ENCODE results near the gene PRRC2B.

Gene PRRC2B

GRCh38 chr9:131495785-131496184 is 101.9 kb downstream of the PRRC2B start:
- Histone ChIP-seq H3K4me1 (ENCODE audit: control insufficient read depth in 1 of 2, insufficient read depth in 2 of 2, low read length in 2 of 2) (no peaks in the 10 kb centered on the region), H3K4me3 (ENCODE audit: low read depth in 1 of 2, low read length in 2 of 2) (no peak overlapping the region), H3K36me3 (ENCODE audit: control insufficient read depth in 1 of 2, insufficient read depth in 2 of 2, low read length in 2 of 2) (peaks cover 72 to 96% of the 10 kb centered on the region in 2 donors), H3K9me3 (ENCODE audit: control insufficient read depth in 1 of 2, low read length in 2 of 2) (no peaks in the 10 kb centered on the region), H3K27me3 (ENCODE audit: low read depth, low read length) (no peaks in the 10 kb centered on the region), H3K27ac (ENCODE audit: low read length) (no peak overlapping the region)

GRCh38 chr9:131496844-131497405 is 103.0 kb downstream of the PRRC2B start:
- Histone ChIP-seq H3K27ac (ENCODE audit: low read length) (no peak overlapping the region), H3K4me1 (ENCODE audit: control insufficient read depth in 1 of 2, insufficient read depth in 2 of 2, low read length in 2 of 2) (peaks cover 0 to 9% of the 10 kb centered on the region in 2 donors), H3K4me3 (ENCODE audit: low read depth in 1 of 2, low read length in 2 of 2) (no peak overlapping the region), H3K27me3 (ENCODE audit: low read depth, low read length) (no peaks in the 10 kb centered on the region), H3K9me3 (ENCODE audit: control insufficient read depth in 1 of 2, low read length in 2 of 2) (no peaks in the 10 kb centered on the region), H3K36me3 (ENCODE audit: control insufficient read depth in 1 of 2, insufficient read depth in 2 of 2, low read length in 2 of 2) (peaks cover 61 to 85% of the 10 kb centered on the region in 2 donors)

- H3K9me3 ChIP-seq (ENCODE audit: control insufficient read depth in 1 of 2, low read length in 2 of 2): no peaks in the 10 kb centered on the region
- peaks cover 0 to 21% of the 10 kb centered on the region in 2 donors for H3K4me1 ChIP-seq (ENCODE audit: control insufficient read depth in 1 of 2, insufficient read depth in 2 of 2, low read length in 2 of 2)
- H3K27ac ChIP-seq (ENCODE audit: low read length): no peak overlapping the region
- no peak overlapping the region for H3K4me3 ChIP-seq (ENCODE audit: low read depth in 1 of 2, low read length in 2 of 2)
- H3K36me3 ChIP-seq (ENCODE audit: control insufficient read depth in 1 of 2, insufficient read depth in 2 of 2, low read length in 2 of 2): peaks cover 38 to 61% of the 10 kb centered on the region in 2 donors
- no peaks in the 10 kb centered on the region for H3K27me3 ChIP-seq (ENCODE audit: low read depth, low read length)
These were observed 105.4 kb downstream of the PRRC2B start for GRCh38 chr9:131499254-131499767.

GRCh38 chr9:131500377-131500776 is 106.5 kb downstream of the PRRC2B start:
- peaks cover 32 to 50% of the 10 kb centered on the region in 2 donors for H3K36me3 ChIP-seq (ENCODE audit: control insufficient read depth in 1 of 2, insufficient read depth in 2 of 2, low read length in 2 of 2)
- no peaks in the 10 kb centered on the region for H3K27me3 ChIP-seq (ENCODE audit: low read depth, low read length)
- H3K9me3 ChIP-seq (ENCODE audit: control insufficient read depth in 1 of 2, low read length in 2 of 2): no peaks in the 10 kb centered on the region
- no peak overlapping the region for H3K27ac ChIP-seq (ENCODE audit: low read length)
- H3K4me1 ChIP-seq (ENCODE audit: control insufficient read depth in 1 of 2, insufficient read depth in 2 of 2, low read length in 2 of 2): peaks cover 0 to 23% of the 10 kb centered on the region in 2 donors
- no peak overlapping the region for H3K4me3 ChIP-seq (ENCODE audit: low read depth in 1 of 2, low read length in 2 of 2)

- Histone ChIP-seq H3K9me3 (ENCODE audit: control insufficient read depth in 1 of 2, low read length in 2 of 2) (no peaks in the 10 kb centered on the region), H3K27me3 (ENCODE audit: low read depth, low read length) (no peaks in the 10 kb centered on the region), H3K4me3 (ENCODE audit: low read depth in 1 of 2, low read length in 2 of 2) (no peak overlapping the region), H3K4me1 (ENCODE audit: control insufficient read depth in 1 of 2, insufficient read depth in 2 of 2, low read length in 2 of 2) (peaks cover 0 to 23% of the 10 kb centered on the region in 2 donors), H3K36me3 (ENCODE audit: control insufficient read depth in 1 of 2, insufficient read depth in 2 of 2, low read length in 2 of 2) (peaks cover 25 to 44% of the 10 kb centered on the region in 2 donors), H3K27ac (ENCODE audit: low read length) (no peak overlapping the region)
These were observed 107.2 kb downstream of the PRRC2B start for GRCh38 chr9:131500939-131501541.

GRCh38 chr9:131502781-131503625 is 109.1 kb downstream of the PRRC2B start, which contains the start of gene POMT1:
Gene POMT1, plus strand, starts transcription at chr9:131502918. Its CDS starts 1,301 bp downstream, at chr9:131504219.
- Histone ChIP-seq H3K4me3 (ENCODE audit: low read depth in 1 of 2, low read length in 2 of 2) (peak within 1 kb of the TSS; percentile 65 to 98), H3K27ac (ENCODE audit: low read length) (no peak within 1 kb of the TSS), H3K36me3 (ENCODE audit: control insufficient read depth in 1 of 2, insufficient read depth in 2 of 2, low read length in 2 of 2) (peaks cover 14 to 33% of the 10 kb centered on the region in 2 donors), H3K4me1 (ENCODE audit: control insufficient read depth in 1 of 2, insufficient read depth in 2 of 2, low read length in 2 of 2) (peaks cover 0 to 23% of the 10 kb centered on the region in 2 donors), H3K27me3 (ENCODE audit: low read depth, low read length) (no peaks in the 10 kb centered on the region), H3K9me3 (ENCODE audit: control insufficient read depth in 1 of 2, low read length in 2 of 2) (no peaks in the 10 kb centered on the region)

GRCh38 chr9:131503626-131504465 is 110.0 kb downstream of the PRRC2B start:
- no peak overlapping the region for H3K27ac ChIP-seq (ENCODE audit: low read length)
- H3K4me3 ChIP-seq (ENCODE audit: low read depth in 1 of 2, low read length in 2 of 2): peak overlapping the region; percentile 65 to 98
- H3K36me3 ChIP-seq (ENCODE audit: control insufficient read depth in 1 of 2, insufficient read depth in 2 of 2, low read length in 2 of 2): peaks cover 14 to 28% of the 10 kb centered on the region in 2 donors
- no peaks in the 10 kb centered on the region for H3K9me3 ChIP-seq (ENCODE audit: control insufficient read depth in 1 of 2, low read length in 2 of 2)
- no peaks in the 10 kb centered on the region for H3K27me3 ChIP-seq (ENCODE audit: low read depth, low read length)
- peaks cover 0 to 23% of the 10 kb centered on the region in 2 donors for H3K4me1 ChIP-seq (ENCODE audit: control insufficient read depth in 1 of 2, insufficient read depth in 2 of 2, low read length in 2 of 2)

- H3K36me3 ChIP-seq (ENCODE audit: control insufficient read depth in 1 of 2, insufficient read depth in 2 of 2, low read length in 2 of 2): peaks cover 12 to 28% of the 10 kb centered on the region in 2 donors
- H3K27me3 ChIP-seq (ENCODE audit: low read depth, low read length): no peaks in the 10 kb centered on the region
- H3K27ac ChIP-seq (ENCODE audit: low read length): no peak overlapping the region
- H3K9me3 ChIP-seq (ENCODE audit: control insufficient read depth in 1 of 2, low read length in 2 of 2): no peaks in the 10 kb centered on the region
- H3K4me1 ChIP-seq (ENCODE audit: control insufficient read depth in 1 of 2, insufficient read depth in 2 of 2, low read length in 2 of 2): peaks cover 0 to 23% of the 10 kb centered on the region in 2 donors
- H3K4me3 ChIP-seq (ENCODE audit: low read depth in 1 of 2, low read length in 2 of 2): no peak overlapping the region
These were observed 111.1 kb downstream of the PRRC2B start for GRCh38 chr9:131505012-131505411.

- Histone ChIP-seq H3K36me3 (ENCODE audit: control insufficient read depth in 1 of 2, insufficient read depth in 2 of 2, low read length in 2 of 2) (peaks cover 32 to 85% of the 10 kb centered on the region in 2 donors), H3K4me3 (ENCODE audit: low read depth in 1 of 2, low read length in 2 of 2) (no peak overlapping the region), H3K27me3 (ENCODE audit: low read depth, low read length) (no peaks in the 10 kb centered on the region), H3K9me3 (ENCODE audit: control insufficient read depth in 1 of 2, low read length in 2 of 2) (no peaks in the 10 kb centered on the region), H3K4me1 (ENCODE audit: control insufficient read depth in 1 of 2, insufficient read depth in 2 of 2, low read length in 2 of 2) (no peaks in the 10 kb centered on the region), H3K27ac (ENCODE audit: low read length) (no peak overlapping the region)
These were observed 117.5 kb downstream of the PRRC2B start for GRCh38 chr9:131511416-131511815.

GRCh38 chr9:131511880-131512279 is 118.0 kb downstream of the PRRC2B start:
- Histone ChIP-seq H3K36me3 (ENCODE audit: control insufficient read depth in 1 of 2, insufficient read depth in 2 of 2, low read length in 2 of 2) (peaks cover 35 to 90% of the 10 kb centered on the region in 2 donors), H3K4me1 (ENCODE audit: control insufficient read depth in 1 of 2, insufficient read depth in 2 of 2, low read length in 2 of 2) (peaks cover 0 to 4% of the 10 kb centered on the region in 2 donors), H3K9me3 (ENCODE audit: control insufficient read depth in 1 of 2, low read length in 2 of 2) (no peaks in the 10 kb centered on the region), H3K4me3 (ENCODE audit: low read depth in 1 of 2, low read length in 2 of 2) (no peak overlapping the region), H3K27me3 (ENCODE audit: low read depth, low read length) (no peaks in the 10 kb centered on the region), H3K27ac (ENCODE audit: low read length) (no peak overlapping the region)
